HG03378 (cell line): Measurements from ENCODE around the gene SIRPB2.

ENCODE experiments used
- ATAC-seq: cut with Tn5 transposase; IDR thresholded peaks from one replicate; pipeline ENCODE4 v1.9.1; 2021; ENCODE audit warnings: mild to moderate bottlenecking, moderate library complexity; ENCODE audit not compliant: unreplicated experiment

The SIRPB2 gene

DNA sequence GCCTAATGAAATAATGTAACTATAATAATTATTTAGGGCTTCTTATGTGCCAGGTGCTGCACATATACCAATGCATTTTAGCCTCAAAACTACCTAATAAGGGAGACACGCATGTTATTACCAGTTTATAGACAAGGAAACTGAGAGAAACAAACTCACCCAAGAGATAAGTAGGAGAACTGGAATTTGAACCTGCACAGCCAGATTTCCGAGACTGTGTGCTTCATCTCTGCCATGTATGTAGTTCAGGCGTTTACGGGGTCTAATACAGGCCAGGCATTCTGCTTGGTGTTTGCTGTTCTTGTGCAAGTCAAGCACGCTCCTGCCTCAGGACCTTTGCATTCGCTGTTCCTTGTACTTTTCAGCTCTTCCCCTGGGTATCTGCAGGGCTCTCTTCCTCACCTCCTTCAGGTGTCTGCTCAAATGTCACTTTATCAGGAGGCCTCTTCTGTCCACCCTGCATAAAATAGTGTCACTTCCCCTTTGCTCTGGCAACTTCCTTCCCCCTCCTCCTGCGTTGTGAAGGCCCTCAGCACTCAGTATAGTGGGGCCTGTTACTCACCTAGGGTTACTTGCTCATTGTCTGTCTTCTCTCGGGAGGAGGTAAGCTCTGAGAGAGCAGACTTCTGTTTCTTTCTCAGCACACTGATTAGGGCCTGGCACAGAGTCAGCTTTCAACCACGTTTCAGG lies 18.5 kb downstream of the SIRPB2 start:
- ATAC-seq, result no peak

- ATAC-seq, result no peak
Observed at GRCh38 chr20:1471242-1471641, 20.0 kb downstream of the SIRPB2 start.

GRCh38 chr20:1469925-1470571 lies 21.2 kb downstream of the SIRPB2 start:
- ATAC-seq, result no peak

DNA sequence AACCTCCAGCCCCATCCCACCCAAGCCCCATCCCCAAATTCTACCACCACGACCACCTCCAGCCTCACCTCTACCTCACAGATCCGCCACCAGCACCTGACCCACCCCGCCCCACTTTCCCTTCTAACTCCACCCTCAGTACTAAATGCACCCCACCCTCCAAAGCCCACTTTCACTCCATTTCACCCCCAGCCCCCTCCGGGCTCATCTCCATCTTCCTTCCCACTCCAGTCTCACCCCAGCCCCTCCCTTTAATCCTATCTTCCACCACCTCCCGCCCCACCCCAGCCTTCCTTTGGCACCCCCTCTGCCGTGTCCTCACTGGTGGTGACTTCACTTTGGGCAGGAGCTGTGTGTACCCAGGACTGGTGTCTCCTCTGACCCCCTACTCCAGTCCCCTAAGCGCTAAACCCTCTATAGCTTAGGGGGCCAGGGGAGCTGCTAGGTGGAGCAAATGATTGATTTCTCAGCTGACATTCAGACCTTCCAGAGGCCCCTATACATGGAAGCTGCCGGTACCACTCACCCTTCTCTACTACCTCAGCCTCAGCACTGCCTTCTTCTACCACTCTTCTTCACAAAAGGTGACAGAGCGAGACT lies 21.8 kb downstream of the SIRPB2 start:
- ATAC-seq, result no peak

DNA sequence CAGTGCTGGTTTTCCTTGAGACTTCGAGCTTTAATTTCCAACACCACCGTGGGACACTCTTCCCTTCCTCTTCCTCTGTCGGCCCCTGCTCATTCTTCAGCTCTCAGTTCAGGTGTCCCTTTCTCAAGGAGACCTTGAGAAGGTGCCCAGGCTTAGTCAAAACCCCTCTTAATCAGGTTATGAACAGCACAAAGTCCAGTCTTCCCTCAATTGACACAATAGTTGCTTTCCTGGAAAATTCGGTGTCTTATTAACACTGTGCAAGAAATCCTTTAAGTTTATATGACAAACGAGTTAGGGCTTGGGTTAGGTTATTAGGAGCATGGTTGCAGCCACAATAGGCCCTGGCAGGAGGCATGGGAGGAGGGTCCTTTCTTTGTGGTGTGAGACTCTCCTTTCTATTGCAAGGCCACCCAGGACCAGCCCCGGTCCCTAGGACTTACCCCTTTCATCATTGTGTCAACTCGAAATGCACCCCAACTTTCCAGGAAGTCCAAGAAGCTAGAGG lies 23.0 kb downstream of the SIRPB2 start:
- no peak for ATAC-seq

DNA sequence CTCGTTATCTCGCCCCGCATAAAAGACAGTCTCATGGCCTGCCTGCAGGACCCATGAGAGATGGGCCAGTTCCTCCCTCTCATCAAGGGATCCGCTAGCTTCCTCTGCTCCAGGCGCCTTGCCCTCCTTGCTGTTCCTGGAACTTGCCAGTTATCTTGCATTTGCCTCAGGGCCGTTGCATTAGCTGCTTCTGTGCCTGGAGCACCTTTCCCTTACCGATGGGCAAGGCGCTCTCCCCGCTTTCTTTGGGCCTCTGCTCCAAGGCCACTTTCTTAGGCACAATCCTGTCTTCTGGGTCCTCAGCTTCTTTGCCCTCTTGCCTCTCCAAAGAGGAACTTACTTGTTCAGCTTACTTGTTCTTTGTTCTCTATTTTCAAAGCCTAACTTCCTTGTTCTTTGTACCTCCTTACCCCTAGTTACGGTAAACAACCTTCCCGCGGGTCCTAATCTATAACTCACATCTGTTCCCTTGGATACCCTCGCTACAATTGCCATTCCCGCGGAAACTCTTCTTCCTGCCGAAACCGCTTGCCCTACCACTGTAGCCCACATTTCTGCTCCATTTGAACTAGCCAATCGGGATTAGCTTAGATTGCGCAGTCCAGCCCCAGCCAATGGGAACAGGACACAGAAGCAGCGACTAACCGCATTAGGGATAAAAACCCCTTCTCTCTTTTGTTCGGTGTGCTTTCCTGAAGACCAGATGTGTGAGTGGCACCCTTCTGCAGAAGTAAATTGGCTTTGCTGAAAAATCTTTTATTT lies 23.7 kb downstream of the SIRPB2 start:
- no peak for ATAC-seq

- no peak for ATAC-seq
Observed at GRCh38 chr20:1467082-1467354, 24.2 kb downstream of the SIRPB2 start.

GRCh38 chr20:1466211-1467081 lies 24.8 kb downstream of the SIRPB2 start, which contains the start of gene NSFL1C:
NSFL1C (minus strand) TSS chr20:1466849; CDS start chr20:1466824, 25 bp downstream.
- peak; percentile 54 for ATAC-seq

GRCh38 chr20:1465470-1466210 lies 25.6 kb downstream of the SIRPB2 start:
- ATAC-seq, result no peak

DNA sequence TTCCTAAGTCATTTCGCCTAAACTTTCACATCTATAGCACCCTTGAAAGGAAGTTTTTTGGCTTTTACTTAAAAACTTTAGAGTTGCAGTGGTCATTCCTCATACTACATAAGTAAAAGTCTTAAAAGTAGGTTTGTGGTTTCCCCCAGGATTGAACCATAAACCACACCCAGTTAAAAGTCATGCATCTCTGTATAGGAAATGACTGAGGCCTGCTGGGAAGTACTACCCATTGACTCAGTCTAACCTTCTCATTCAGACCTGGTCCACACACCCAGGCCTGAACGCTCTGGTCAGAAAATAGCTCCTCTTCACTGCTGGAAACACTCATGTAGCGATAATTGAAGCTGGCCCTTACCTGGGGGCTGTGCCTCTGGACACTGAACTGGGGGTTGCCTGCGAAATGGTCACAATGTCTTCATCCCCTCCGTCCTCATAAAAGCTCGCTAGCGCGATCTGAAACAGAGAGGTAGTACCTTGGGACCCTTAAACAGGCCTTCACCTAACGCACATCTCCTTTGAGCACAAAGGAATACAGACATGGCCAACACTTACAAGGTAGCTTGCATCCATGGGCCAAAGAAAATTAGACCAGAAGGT lies 27.1 kb downstream of the SIRPB2 start:
- no peak for ATAC-seq

GRCh38 chr20:1462834-1463233 lies 28.4 kb downstream of the SIRPB2 start:
- no peak for ATAC-seq

- ATAC-seq, result no peak
Observed at GRCh38 chr20:1462001-1462400, 29.2 kb downstream of the SIRPB2 start.

DNA sequence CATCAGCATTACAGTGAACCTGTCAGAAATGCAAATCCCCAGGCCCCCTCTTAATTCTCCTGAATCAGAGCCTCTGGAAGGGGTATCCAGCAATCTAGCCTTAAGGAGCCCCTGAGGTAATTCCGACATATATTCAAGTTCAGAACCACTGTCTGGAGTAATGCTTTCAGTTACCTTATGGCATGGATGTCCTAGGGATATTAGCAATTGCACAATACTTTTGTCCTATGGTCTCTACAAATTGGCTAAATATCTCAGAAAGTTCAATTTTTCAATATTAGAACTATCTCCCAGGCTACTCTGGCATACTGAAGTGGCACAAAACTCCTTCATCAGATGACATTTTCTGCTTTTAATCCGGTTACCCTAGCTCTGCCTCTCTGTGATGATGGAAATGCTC lies 30.9 kb downstream of the SIRPB2 start:
- ATAC-seq, result no peak

DNA sequence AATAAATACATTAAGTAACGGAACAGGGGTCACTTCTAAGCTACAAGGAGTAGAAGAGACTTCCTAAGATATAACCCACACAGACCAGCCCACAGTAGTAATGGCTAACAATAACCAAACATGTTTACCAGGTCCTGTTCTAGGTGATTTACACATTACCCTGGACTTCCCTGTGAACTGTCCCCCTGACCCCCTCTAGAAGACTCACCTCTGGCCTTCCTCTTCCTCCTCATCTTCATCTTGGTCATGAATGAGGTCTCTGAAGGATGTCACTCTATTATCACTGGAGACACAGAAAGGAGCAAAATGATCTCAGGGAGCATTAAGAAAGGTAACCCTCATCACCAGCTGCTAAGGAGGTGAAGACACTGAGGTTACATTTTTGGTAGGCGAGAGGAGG lies 33.2 kb downstream of the SIRPB2 start:
- no peak for ATAC-seq

DNA sequence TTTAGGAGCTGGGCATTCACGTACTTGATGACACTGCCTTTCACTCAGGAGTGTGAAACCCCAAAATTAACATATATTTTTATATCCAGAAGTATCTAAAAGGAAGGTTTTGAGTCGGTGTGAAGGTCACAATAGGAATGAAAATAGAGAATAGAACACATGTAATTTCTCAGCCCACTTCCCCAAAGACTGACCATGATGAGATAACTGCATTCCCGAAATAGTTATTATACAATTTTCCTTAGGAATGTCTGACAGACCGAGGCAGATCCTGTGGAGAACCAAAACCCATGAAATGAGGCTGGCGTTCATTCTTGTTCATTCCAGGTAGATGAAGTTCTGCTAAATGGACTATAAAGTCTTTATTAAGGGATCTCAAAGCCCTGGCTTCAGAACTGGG lies 34.9 kb downstream of the SIRPB2 start:
- ATAC-seq, result no peak

DNA sequence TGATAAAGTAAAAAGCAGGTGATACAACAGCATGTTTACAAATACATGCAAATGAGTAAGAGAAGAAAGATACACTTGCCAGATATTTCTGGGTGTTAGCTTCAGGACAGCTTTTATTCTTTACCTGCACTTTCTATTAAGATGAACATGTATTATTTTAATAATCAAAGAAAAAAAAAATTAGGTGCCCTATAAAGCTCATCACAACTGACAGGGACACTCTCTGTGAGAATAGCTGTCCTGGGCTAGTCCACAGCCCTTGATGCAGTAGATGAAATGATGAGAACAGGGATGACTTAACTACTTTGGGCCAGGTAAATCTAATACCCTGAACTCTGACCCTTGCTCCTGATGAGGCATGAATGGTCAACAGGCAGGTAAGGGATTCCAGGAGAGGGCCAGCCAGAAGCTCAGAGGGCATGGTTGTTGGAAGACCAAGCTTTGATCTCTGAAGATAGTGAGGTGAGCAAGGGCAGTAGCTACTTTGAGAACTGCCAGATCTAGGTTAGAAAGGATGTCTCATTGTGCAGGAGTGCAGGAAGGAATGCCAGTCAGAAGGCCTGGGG lies 40.2 kb downstream of the SIRPB2 start:
- ATAC-seq, result no peak

DNA sequence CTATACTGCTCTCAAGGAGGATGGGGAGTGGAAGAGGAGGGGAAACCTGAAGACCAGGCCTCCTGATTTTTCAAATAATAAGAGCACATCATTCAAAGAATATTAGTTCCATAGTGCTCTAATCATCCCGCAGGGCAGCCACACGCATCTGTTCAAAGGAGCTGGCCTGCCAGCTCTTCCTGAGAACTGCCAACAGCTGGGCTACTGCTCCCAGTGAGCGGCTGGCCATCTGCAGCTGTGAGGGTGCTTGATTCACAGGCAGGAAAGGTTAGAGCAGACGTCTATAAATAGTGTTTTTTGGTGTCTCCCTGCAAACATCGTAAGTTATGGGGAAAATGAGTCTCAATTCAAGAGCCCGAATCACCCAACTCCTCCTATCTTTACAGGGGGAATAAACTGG lies 41.9 kb downstream of the SIRPB2 start:
- no peak for ATAC-seq

DNA sequence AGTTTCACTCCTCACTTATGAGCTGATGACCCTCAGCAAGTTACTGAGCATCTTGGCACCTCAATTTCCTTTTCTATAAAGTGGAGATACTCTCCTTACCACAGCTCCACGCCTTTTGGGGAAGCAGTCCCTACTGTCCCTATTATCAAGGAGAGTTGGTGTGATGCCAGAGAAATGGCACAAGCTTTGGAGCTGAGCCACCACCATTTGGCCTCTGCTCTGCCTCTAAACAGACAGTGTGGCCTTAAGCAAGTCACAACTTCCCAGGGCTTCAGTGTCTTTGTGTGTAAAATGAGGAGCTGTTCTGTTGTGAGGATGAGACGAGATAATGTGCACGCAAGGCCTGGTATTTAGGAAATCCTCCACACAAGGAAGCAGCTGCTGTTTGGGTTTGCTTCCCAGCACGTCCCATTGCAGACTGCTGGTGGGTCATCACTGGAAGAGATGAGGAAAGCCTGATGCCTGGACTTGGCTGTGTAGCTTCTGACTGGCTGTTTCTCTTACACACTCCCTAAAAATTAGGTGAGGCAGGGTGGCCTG lies 43.1 kb downstream of the SIRPB2 start:
- ATAC-seq, result no peak

DNA sequence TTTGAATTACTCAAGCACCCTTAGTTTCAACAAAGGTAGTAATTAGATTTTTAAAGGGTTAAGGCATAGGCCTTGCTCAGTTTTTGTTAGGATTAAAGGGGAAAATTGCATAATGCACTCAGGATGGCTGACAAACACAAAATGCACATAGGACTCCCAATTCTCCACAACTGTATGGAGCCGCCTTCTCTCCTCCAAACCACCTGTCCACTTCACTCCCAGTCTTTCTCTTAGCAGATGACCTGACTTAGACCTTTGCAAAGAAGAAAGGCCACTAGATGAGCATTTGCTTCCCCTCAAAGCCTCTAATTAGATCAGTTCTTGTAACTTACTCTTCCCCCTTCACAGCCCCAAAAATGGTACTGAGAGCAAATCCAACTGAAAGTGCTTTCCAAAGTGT lies 44.7 kb downstream of the SIRPB2 start:
- no peak for ATAC-seq
